Cerebellar nuclear complex (tissue), 1 donor: ENCODE measurements around the gene BRSK2.
"Not testable (repeated sequence)": the region's sequence is repeated elsewhere in the genome, so short reads cannot be mapped to it uniquely, and the experiment has no call there.

Experiments used
- DNase-seq, 2 experiments: peaks; one replicate each; lab custom pipeline; 2025; lab: John Stamatoyannopoulos, UW

Gene BRSK2

GRCh38 chr11:1409852-1410125, 20.1 kb downstream of the BRSK2 start:
- DNase-seq, result not testable (repeated sequence)

DNA sequence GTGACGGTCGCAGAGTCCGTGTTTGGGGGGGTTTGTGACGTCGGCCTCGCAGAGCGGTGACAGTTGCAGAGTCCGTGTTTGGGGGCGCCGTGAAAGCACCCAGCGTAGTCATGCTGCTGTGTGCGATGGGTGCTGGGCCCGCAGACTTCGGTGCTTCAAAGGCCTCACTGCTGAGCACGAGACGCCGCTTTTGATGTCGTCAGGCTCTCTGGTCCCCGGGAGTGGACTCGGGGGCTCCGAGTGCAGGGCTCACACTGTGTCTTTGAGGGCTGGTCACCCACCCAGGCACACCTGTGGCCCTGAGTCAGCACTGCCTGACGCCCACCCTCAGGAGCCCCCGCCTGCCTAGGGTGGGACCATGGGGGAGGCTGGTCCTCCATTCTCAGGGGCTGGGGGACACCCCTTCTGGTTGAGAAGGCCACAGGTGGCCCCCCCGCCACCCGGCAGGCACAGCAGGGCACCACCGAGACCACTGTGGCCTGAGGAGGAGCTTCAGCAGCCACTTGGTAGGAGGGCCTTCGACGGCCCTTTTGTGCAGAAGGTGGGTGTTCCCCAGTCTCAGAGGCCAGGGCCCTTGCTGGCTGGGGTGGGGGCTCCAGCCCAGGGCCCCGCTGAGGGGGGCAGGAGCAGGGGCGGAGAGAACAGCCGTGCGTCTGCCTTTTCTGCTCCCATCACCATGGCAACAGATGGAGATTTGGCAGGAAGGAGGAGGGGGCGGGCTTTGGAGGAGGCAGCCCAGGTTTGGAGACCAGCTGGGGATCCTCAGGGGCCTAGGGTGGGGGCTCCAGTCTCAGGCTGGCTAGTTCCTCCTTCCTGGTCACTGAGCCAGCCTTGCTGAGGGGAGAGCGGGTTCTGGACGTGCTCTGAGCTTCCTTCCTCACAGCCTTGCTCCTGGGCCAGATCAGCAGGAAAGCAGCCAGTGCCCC, 20.9 kb downstream of the BRSK2 start:
- no peak for DNase-seq

DNA sequence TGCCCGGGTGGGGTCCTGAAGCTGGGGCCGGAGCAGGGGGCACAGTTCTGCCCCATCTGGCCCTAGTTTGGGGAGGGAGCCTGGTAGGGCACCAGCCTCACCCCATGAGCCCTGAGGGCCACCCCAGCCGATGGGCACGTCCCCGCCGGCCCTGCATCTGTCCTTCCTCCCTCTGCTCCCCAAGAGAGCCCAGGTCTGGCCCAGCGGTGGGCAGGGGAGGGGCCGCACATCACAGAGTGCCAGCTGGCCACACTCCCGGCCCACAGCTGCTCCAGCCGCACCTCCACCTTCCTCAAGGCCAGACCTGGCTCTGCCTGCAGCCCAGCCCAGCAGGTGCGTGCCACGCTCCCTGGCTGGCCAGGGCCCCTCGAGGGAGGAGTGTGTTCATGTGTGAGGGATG, 21.6 kb downstream of the BRSK2 start:
- DNase-seq, result no peak

- DNase-seq, result not testable (repeated sequence)
Measured at GRCh38 chr11:1411739-1412138, 22.0 kb downstream of the BRSK2 start.

DNA sequence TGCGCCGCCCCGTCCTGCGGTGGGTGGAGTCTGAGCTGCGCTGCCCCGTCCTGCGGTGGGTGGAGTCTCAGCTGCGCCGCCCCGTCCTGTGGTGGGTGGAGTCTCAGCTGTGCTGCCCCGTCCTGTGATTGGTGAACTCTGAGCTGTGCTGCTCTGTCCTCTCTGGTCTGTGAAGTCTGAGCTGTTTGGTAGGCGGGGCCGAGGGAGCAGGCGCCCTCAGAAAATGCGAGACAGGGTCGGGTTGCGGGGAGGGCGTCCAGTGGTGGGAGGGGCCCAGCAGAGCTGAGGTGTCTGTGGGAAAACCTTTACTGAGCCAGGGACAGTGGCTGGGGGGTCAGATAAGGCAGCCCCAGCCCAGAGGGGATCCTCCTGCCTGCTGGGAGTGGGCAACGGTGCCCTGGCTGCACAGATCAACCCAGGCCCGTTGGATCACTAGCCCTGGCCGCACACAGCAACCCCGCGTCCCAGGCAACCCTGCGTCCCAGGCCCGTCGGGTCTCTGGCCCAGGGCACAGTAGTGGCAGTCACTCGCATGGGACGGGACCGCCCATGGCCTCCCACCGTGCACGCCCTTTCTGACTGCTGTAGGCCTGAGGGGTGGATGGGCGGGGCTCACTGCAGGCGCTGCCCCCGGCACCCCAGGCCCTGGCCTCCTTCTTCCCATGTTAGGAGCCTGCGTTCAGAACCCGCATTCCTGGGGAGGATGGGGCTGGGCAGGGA, 22.8 kb downstream of the BRSK2 start:
- no peak for DNase-seq

DNA sequence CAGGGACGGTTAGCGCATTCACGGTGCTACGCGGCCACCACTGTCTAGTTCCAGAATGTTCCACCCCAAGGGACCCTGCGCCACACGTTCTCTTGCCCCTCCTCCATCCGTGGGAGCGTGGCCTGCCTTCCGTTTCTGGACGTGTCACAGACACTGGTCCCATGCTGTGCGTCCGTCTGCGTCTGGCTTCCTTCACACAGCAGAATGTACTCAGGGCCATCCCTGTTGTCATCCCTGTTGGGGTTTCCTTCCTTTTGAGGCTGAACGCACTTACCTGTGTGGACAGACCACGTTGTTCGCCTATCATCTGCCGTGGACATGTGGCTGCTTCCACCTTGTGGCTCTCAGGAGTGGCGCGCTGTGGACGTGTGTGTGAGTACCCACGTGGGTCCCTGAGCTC, 24.9 kb downstream of the BRSK2 start:
- no peak for DNase-seq

GRCh38 chr11:1415631-1416030, 25.9 kb downstream of the BRSK2 start:
- DNase-seq, result no peak

GRCh38 chr11:1418192-1418795, 28.6 kb downstream of the BRSK2 start:
- not testable (repeated sequence) for DNase-seq

GRCh38 chr11:1419811-1420210, 30.1 kb downstream of the BRSK2 start:
- DNase-seq, result no peak

DNA sequence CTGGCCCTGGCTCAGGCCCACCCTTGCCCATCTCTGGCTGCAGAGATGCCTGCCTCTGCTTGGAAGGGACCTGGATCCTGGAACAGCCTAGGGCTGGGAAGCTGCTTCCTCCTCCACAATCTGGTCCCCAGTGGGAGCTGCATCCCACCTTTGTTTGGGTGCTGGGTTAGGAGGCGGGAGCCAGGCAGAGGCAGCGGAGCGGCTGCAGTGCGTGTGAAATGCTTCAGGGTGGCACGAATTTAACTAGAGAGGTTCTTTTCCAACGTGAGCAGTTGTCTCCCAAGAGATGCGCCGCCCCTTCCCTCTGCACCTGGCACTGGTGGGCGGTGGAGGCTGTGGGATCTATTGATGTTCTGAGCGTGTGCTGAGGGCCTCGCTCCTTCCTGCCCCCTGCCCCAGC, 31.6 kb downstream of the BRSK2 start:
- no peak for DNase-seq

DNA sequence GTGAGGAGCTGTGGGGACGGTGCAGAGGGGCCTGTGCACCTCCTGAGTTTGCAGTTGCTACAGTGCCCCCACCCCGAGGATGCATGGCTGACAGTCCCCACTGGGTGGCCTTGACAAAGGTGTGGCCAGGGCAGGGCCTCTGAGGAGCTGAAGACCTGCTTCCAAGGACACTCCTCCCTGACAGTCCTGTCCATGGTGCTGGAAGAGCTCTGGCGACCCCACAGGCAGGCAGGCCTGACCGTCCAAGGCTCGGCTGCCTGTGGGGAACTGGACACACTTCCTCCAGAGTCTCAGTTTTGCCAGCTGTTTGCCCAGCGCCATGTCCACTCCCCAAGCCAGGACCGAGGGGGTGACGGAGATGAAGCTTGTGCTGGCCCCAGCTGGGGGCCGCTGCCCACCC, 32.7 kb downstream of the BRSK2 start:
- no peak for DNase-seq

GRCh38 chr11:1422981-1423380, 33.2 kb downstream of the BRSK2 start:
- no peak for DNase-seq

GRCh38 chr11:1423406-1423805, 33.7 kb downstream of the BRSK2 start:
- DNase-seq, result not testable (repeated sequence)

- no peak for DNase-seq
Measured at GRCh38 chr11:1425006-1425405, 35.3 kb downstream of the BRSK2 start.

DNA sequence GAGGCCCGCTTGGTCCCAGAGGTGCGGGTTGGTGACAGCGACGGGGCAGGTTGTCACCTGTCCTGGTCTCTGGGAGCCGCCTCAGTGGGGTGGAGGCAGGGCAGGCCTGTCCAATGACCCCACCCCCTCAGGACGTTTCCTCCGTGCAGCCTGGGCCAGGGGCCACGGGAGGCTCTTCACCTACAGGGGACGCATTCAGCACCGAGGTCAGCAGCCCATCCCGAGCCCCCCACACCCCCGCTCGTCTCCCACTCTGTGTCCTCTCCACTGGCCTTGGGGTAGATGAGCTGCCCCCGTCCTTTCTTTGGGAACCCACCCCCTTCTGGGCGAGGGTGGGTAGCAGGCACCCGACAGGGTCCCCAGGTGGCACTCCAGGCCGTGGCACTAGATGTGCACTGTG, 35.7 kb downstream of the BRSK2 start:
- no peak for DNase-seq

- no peak for DNase-seq
Measured at GRCh38 chr11:1428762-1429316, 39.1 kb downstream of the BRSK2 start.

DNA sequence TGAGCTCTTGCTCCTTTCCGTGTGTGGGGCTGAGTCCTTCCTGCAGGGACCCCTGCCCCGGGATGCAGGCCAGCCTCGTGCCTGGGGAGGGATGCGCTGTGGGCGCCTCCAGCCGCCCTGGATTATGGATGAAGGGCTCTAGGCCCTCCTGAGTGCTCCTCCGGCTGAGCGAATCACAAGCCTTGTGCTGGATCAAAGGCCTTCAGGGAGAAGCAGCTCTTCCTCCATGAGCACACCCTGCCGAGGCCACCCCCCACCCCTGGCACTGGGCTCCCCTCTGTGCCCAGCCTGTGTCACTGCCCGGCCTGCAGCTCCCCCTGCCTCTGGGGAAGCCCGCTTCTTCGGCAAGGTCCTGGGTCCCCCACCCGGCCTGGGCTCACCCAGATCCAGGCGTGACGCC, 43.8 kb downstream of the BRSK2 start:
- DNase-seq, result no peak

- no peak for DNase-seq
Measured at GRCh38 chr11:1433977-1434640, 44.4 kb downstream of the BRSK2 start.

DNA sequence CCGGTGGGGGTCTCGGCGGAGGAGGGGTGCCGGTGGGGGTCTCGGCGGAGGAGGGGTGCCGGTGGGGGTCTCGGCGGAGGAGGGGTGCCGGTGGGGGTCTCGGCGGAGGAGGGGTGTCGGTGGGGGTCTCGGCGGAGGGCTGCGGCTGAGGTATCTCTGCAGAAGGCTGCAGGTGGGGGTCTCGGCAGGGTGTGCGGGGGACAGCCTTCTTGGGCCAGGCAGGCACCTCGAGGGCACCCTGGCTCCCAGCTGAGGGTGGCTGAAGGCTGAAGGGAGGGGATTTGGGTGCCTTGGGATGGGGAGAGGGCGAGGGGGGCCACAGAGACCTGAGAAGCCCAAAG, 45.7 kb downstream of the BRSK2 start:
- not testable (repeated sequence) for DNase-seq

DNA sequence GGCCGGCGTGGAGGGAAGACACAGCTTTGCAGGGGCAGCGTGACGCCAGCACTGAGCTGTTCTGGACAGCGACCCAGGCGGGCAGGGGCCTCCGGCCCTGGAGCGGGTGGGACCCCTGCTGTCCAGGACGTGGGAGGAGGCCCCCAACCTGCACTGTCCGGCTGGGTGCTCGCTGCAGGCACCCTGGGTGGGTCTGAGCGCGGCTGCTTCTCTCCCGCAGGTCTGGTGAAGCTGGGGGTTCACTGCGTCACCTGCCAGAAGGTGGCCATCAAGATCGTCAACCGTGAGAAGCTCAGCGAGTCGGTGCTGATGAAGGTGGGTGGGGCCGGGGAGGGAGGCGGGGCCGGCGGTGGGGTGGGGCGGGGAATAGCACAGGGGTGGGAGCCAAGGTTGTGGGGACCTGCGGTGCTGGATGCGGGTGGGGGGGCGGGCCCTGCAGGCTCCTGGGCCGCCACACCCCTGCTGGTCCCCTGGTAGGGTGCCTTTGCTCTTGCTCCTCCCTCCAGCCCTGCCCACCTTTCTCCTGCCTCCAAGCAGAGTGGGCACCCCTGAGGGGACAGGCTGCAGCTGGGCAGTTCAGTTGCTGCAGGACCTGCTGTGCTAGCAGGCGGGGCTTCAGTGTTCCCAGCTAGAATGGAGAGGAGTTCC, 46.2 kb downstream of the BRSK2 start:
- DNase-seq, result no peak

GRCh38 chr11:1436468-1437039, 46.8 kb downstream of the BRSK2 start:
- no peak for DNase-seq
